Heart right ventricle (tissue), 16 donors: ENCODE results near the gene ATP6V0C. TPM values are rescaled to one million over a fixed set of nuclear protein-coding genes. Genes with fewer than 3 reads are reported as not detected.
A peak's percentile ranks its signal among the peaks of the same experiment; 100 is the strongest.

ENCODE experiments used
- ATAC-seq, 8 donors: fragments of 200-7000 bp; cut with Tn5 transposase; one replicate each; pipeline ENCODE4 v1.9.1; 2020; ENCODE audit warnings: mild to moderate bottlenecking in 8 of 8, moderate library complexity in 8 of 8, moderate number of reproducible peaks in 1 of 8
- DNase-seq, 2 donors: peaks; one replicate each; pipeline ENCODE4 v3.0.0-alpha.2; 2020
- H3K27ac ChIP-seq, 10 donors: fragments of 200-600 bp; sonication (generic) in 2 of 10; one replicate each; pipeline versions ENCODE4 v1.5.0 to v1.8.0; 2020 to 2022; ENCODE audit warnings: mild to moderate bottlenecking in 3 of 10
- H3K27me3 ChIP-seq, 7 donors: fragments of 200-600 bp; one replicate each; pipeline ENCODE4 v1.8.0; 2021 to 2022; ENCODE audit warnings: mild to moderate bottlenecking in 2 of 7
- H3K36me3 ChIP-seq, 9 donors: fragments of 200-600 bp; sonication (generic) in 1 of 9; one replicate each; pipeline versions ENCODE4 v1.5.0 to v1.8.0; 2020 to 2022; ENCODE audit warnings: mild to moderate bottlenecking in 2 of 9
- H3K4me1 ChIP-seq, 9 donors: fragments of 200-600 bp; sonication (generic) in 1 of 9; one replicate each; pipeline versions ENCODE4 v1.5.0 to v1.8.0; 2020 to 2022; ENCODE audit warnings: mild to moderate bottlenecking in 4 of 9
- H3K4me3 ChIP-seq, 10 donors: fragments of 200-600 bp; sonication (generic) in 2 of 10; one replicate each; pipeline versions ENCODE4 v1.5.0 to v1.8.0; 2020 to 2022; ENCODE audit warnings: mild to moderate bottlenecking in 7 of 10, moderate library complexity in 2 of 10
- H3K9me3 ChIP-seq, 11 donors: fragments of 200-600 bp in 10 of 11; sonication (generic) in 2 of 11; one replicate each; pipeline versions ENCODE4 v1.5.0 to v1.8.0; 2013 to 2022; ENCODE audit warnings: mild to moderate bottlenecking in 2 of 11, control low read depth in 1 of 11, moderate library complexity in 1 of 11
- WGBS, 2 donors: extraction: QIAGEN DNeasy Blood & Tissue Kit; methylation state at CpG; one replicate each; pipeline ENCODE4 v1.1.7; 2013; ENCODE audit warnings: inconsistent platforms in 1 of 2; 5-methylcytosine and 5-hydroxymethylcytosine counted together
- intact Hi-C, 10 donors: fragments of 100-400 bp; cut with DNase I; formaldehyde crosslinking; loops; one replicate each; pipeline versions ENCODE4 v1.11.1 to v1.14.2; 2022
- polyA plus RNA-seq, 2 donors: library from polyadenylated mRNA; stranded (reverse); fragments of 200-250 nt; gene quantifications; one replicate each; pipeline ENCODE4 v1.2.3, GENCODE V29; 2013
- total RNA-seq, 10 donors: library from RNA; stranded (reverse); fragmentation: NEBNext Ultra II Directional in 3 of 10; extraction: Animal tissue kit (Norgen Biotek cat#: 25700) in 3 of 10; gene quantifications; one replicate each; pipeline versions ENCODE4 v1.2.1 to v1.2.4, GENCODE V29; 2021 to 2023
- TF ChIP-seq, protein P1 (sequence below), 9 donors: fragments of 200-600 bp; sonication (generic) in 2 of 9; IDR thresholded peaks; one replicate each; pipeline versions ENCODE4 v1.5.0 to v1.8.0; 2021 to 2022; ENCODE audit warnings: antibody characterized with exemption in 9 of 9, mild to moderate bottlenecking in 5 of 9, moderate library complexity in 1 of 9
- donor health status: Arrhythmogenic right ventricular cardiomyopathy.
- donor health status: ischemic (EF 13 %, LVEDD 7.1; RV severe dilation, severe dysfunction).
- donor health status: healthy with polysubstance abuse.
- donor health status: DM: no; HTN: yes; CAD: no.
- donor health status: DM: no; HTN: no; CAD: no.
- donor health status: ischemic (EF 25% LVEDD 6.9; RV normal size, moderate dysfunction).
- donor health status: ischemic (EF 25% LVEDD 5.7; RV mildly dilated, moderate dysfunction).
- donor health status: healthy.
- donor health status: DM: yes; HTN: yes; CAD: no.
- donor health status: Ischemic cardiomyopathy.
- donor health status: ischemic (EF 35%, LVEDD 5.7; RV mildly dilated, moderate dysfunction).
- donor health status: nonischemic (EF 11% LVEDD 7.7; RV severe dilation, severe dysfunction).
- donor health status: DM: yes; HTN: yes; CAD: no.
- donor health status: PGD.
- donor health status: ischemic (EF 29% LVEDD 5.4; RV normal size, mild dysfunction).
- donor health status: nonischemic (EF 23%, LVEDD 6.1; RV moderate dilation, normal function).

The ATP6V0C gene
- total and polyA plus RNA-seq, 12 donors: 58.5 to 243 (median 130) TPM

DNA sequence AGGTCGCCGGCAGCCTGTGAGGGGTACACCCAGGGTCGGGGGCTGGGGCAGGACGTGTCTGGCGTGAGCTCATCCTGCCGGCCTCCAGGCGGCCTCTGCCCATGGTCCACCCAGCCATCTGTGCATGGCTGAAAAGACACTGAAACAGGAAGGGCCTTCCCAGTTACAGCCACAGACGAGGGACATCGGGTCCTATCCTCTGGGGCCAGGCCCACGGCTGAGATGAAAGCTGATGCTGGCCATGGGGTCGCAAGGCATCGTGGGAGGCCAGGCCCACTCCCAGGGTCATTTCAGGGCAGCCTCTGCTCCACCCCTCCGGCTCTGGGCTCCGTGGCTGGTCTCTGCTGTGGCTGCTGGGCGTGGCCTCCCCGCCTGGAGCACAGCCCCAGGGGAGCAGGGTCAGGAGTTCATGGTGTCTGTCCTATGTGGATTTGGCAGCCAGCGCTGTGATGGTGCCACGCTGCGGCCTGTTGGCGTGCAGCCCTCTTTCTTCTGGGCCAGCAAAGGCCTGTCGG lies 16.6 kb upstream of the ATP6V0C start:
- H3K4me3 ChIP-seq: no peak overlapping the region
- H3K27ac ChIP-seq: peak overlapping the region in 9 of 10 donors; percentile 34 to 75 (median 56)
- H3K27me3 ChIP-seq: no peaks in the 10 kb centered on the region
- intact Hi-C loops: loop anchor here in 6 of 10 donors (2.0 to 5.0 kb wide), 3 partner anchors 22 to 155 kb away; partner anchors contain the start of genes CCNF (in 4 of the 6), ABCA3 (in 2 of the 6) and TBC1D24 (in 1 of the 6)
- no peaks in the 10 kb centered on the region for H3K9me3 ChIP-seq
- H3K4me1 ChIP-seq: peaks cover 28 to 48% (median 41%) of the 10 kb centered on the region in 9 donors
- ATAC-seq (peak; percentile 34 to 75 (median 65)), DNase-seq (peak; percentile 75 to 87)
- TF ChIP-seq, protein P1, sequence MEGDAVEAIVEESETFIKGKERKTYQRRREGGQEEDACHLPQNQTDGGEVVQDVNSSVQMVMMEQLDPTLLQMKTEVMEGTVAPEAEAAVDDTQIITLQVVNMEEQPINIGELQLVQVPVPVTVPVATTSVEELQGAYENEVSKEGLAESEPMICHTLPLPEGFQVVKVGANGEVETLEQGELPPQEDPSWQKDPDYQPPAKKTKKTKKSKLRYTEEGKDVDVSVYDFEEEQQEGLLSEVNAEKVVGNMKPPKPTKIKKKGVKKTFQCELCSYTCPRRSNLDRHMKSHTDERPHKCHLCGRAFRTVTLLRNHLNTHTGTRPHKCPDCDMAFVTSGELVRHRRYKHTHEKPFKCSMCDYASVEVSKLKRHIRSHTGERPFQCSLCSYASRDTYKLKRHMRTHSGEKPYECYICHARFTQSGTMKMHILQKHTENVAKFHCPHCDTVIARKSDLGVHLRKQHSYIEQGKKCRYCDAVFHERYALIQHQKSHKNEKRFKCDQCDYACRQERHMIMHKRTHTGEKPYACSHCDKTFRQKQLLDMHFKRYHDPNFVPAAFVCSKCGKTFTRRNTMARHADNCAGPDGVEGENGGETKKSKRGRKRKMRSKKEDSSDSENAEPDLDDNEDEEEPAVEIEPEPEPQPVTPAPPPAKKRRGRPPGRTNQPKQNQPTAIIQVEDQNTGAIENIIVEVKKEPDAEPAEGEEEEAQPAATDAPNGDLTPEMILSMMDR (IDR thresholded peaks at IDR 0.05): peak in 4 of 9 donors; percentile 8 to 37 (median 26)
- 27 to 31% methylated on average over 20 to 21 of the region's 21 CpGs for WGBS, 2 donors
- H3K36me3 ChIP-seq: peaks cover 0 to 27% (median 0%) of the 10 kb centered on the region in 9 donors

DNA sequence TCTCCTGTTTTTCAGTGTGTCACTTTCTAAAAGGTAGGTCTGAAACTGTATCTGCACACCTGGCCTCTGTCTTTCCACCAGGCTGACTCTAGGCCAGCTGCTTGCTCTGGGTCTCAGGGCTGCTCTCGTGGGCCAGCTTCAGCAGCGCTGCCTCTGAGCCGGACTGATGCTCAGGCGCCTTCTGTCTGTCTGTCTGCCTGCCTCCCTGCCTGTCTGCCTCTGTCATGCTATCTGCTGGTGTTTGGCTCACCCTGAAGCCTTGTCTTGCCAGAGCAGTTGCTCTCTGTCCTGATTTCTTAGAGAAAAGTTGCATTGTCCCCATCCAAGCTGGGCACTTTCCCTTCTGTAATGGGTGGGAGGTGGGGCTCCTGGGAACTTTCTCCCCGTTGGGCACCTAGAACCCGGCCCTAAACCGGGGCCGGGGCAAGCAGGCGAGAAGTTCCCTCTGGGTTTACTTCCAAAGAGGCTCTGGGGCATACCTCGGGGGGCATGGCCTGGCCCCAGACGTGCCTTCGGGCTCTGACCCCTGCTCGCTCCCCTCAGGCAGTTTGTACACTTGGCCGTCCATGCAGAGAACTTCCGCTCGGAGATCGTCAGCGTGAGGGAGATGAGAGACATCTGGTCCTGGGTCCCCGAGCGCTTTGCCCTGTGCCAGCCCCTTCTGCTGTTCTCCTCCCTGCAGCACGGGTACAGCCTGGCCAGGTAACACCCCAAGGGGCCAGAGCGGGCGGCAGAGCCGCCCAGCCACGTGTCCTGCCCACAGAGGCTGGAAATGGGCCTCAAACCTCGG lies 15.9 kb upstream of the ATP6V0C start:
- TF ChIP-seq, protein P1 (IDR thresholded peaks at IDR 0.05): no peak
- WGBS, 2 donors: 79 to 81% methylated on average over 26 of the region's 26 CpGs
- H3K9me3 ChIP-seq: no peaks in the 10 kb centered on the region
- intact Hi-C loops: loop anchor here in 6 of 10 donors (2.0 to 5.0 kb wide), 3 partner anchors 23 to 156 kb away; partner anchors contain the start of genes CCNF (in 4 of the 6), ABCA3 (in 2 of the 6) and TBC1D24 (in 1 of the 6)
- H3K27me3 ChIP-seq: no peaks in the 10 kb centered on the region
- no peak for ATAC-seq
- H3K4me1 ChIP-seq: peaks cover 28 to 55% (median 43%) of the 10 kb centered on the region in 9 donors
- H3K27ac ChIP-seq: peak overlapping the region in 9 of 10 donors; percentile 32 to 75 (median 56)
- H3K36me3 ChIP-seq: peaks cover 0 to 27% (median 0%) of the 10 kb centered on the region in 9 donors
- H3K4me3 ChIP-seq: no peak overlapping the region
- no peak for DNase-seq

DNA sequence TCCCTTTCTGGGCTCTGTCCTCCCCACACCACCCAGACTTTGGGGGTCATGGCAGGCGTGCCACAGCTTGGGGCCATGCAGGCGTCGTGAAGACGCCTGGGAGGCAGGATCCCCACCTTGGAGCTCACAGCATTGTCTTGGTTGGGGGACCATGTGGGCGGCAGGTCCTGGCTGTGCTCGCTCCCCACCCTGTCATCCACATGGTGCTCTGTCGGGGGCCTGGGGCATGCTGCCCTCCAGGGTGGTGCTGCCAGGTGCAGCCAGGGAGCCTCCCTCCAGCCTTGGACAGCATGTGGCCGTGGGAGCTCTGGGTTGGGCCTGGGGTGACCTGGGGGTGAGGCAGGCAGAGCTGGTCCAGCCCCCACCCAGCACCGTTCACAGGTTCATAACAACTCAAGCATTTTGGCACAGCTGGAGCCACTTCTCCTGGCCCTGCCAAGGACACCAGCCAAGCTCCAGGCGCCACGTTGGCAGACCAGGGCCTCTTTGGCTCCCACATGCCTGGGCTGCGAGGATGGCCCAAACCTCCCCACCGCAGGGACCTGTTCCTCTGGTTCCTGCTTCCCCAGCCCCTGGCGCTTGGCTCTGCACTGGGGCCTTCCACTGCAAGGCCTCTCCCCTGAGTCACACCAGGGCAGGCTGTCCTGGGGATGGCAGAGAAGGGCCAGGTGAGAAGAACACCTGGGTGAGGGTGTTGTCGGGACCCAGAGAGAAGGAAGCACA lies 15.1 kb upstream of the ATP6V0C start:
- DNase-seq: peak in 1 of 2 donors; percentile 59
- Histone ChIP-seq H3K36me3 (peaks cover 0 to 27% (median 0%) of the 10 kb centered on the region in 9 donors), H3K27me3 (no peaks in the 10 kb centered on the region), H3K9me3 (no peaks in the 10 kb centered on the region), H3K4me1 (peaks cover 28 to 58% (median 45%) of the 10 kb centered on the region in 9 donors), H3K27ac (peak overlapping the region in 7 of 10 donors; percentile 32 to 75 (median 59)), H3K4me3 (no peak overlapping the region)
- 71 to 78% methylated on average over 15 of the region's 15 CpGs for WGBS, 2 donors
- ATAC-seq: peak in 5 of 8 donors; percentile 20 to 35 (median 31)
- TF ChIP-seq, protein P1 (IDR thresholded peaks at IDR 0.05): no peak
- intact Hi-C loops: loop anchor here in 5 of 10 donors (5.0 kb wide), 2 partner anchors 71 to 156 kb away; partner anchors contain the start of genes CCNF (in 4 of the 5) and ABCA3 (in 2 of the 5)
